Right forelimb (tissue), 1 donor: ENCODE results near the gene EFHC2.
"Not testable (repeated sequence)": the region's sequence is repeated elsewhere in the genome, so short reads cannot be mapped to it uniquely, and the experiment has no call there.

ENCODE experiments used
- DNase-seq: peaks from one replicate; pipeline ENCODE4 v3.0.0-alpha.2; 2018

EFHC2 gene

DNA sequence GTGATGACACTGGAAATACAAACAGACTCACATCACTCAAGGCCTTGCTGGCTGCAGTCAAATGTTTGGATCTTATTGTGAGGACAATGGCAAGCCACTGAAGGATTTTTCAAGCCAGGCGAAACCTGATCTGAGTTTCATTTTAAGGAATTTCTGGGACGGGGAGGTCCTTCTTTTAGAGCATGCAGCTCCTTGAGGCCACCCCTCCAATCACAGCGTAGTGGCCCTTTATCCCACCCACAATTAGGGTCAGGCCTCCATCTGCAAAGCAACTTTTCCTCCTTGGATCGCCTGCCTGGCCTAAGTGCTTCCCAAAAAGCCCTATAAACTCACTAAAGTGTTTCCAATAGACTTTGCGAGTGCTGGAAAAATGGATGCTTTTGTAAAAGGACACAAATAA, 115.5 kb downstream of the EFHC2 start:
- DNase-seq = no peak

DNA sequence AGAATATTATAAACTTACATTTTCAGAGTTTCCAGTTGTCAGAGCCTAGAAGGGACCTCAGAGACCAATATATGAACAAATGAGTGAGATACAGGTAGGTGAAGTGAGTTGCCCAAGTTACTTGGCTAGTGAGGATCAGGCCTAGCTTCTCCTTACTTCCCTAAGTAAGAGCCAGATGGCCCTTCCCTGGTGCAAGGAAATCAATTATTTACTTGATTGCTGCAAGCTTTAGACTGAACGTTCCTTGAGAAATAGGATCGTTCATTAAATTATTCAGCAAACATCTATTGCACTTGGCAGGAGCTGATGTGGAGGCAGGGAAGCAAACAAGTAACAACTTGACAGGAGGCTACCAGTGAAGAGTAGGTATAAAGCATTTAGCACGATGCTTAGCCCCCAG, 117.8 kb downstream of the EFHC2 start:
- DNase-seq = no peak

DNA sequence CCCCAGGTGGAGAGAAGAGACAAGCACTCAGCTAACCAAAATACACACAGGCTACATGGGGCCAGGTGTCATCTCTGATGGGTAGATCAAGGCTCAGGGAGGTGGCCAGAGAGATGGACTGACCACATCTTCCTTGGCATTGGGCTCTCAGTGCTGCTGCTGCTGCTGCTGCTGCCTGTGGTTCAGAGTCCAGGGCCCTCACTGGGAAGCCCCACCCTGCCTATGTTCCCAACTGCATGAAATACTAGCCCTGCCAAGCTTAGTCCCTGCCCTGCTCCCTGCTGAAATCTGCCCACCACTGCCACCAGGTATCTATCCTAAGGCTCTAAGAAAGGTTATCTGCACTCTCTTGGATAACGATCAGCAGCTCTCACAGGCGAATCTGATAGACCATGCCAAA, 118.7 kb downstream of the EFHC2 start:
- no peak for DNase-seq

DNA sequence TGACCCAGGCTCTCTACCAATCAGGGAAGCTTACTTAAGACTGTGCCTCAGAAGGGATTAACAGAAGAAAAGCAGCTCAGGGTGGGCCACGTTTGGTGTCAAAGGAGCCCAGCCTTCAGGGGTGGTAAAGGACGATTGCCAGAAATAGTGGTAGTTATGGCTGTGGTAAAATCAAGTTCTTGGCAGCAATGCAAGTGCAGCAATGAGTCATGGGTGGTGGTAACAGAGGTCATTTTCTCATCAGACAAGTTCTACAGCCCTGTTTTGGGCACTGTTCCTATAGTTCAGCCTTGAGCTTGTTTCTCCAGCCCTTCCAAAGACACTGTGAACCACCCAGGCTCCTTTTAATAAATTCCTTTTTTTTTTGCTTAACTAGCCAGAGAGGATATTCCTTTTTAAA, 120.3 kb downstream of the EFHC2 start:
- DNase-seq = no peak

DNA sequence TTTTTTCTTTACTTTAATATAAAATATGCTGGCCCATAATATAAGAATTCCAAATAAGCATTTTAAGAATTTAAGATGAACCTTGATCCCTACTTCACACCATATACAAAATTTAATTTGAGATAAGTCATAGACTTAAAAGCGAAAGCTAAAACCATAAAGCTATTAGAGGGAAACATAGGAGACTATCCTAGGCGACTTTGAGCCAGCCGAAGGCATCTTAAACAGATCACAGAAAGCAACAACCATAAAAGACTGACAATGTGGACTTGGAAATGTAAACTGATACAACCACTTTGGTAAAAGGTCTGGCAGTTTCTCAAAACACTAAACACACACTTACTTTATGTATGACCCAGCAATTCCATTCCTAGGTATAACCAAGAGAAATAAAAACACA, 125.0 kb downstream of the EFHC2 start:
- no peak for DNase-seq

DNA sequence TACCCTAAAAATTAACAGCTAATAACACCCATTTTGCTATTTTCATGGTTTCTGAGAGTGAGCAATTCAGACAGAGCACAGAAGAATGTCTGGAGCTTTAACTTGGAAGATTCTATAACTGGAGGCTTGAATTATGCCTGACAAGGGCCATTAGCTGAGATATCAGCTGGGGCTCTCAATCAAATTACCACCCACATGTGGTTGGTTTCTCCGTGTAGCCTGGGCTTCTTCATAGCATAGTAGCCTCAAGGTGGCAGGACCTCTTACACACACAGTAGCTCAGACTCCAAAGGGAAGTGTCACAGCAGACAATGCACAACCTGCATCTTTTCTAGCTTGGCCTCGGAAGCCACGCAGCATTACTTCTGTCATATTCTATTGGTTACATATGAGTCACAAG, 127.3 kb downstream of the EFHC2 start:
- no peak for DNase-seq

DNA sequence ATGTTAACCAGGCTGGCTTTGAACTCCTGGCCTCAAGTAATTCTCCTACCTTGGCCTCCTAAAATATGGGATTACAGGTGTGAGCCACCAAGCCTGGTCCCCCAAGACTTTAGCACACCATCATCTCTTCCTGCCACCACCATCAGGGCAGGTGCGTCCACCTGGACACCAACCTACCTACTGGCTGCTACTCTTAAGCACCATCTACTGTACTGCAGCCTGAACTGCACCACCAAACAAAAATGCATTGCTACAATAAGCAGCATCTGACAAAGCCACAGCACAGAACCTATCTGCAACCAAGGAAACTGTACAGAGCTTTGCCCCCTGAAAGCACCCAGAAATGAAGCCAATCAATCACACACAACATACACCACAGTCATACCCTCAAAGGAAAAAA, 139.7 kb downstream of the EFHC2 start:
- no peak for DNase-seq

DNA sequence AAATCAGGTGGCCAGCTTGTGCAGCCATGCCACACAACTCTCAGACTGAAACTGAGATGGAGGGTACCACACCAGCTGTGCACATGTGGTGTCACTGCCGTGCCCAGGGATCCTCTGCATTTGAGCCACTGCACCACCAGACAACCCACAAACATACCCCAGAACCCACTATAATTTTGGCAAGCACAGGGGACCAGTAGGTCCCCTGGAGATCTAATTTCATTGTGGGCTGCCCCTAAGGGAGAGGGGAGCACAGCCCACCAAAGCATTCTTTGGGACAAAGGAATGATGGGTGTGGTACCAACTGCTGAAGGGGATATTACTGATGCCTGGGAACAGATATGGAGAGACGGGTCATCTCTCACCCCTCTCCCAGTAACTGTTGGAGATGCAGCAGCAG, 140.9 kb downstream of the EFHC2 start:
- no peak for DNase-seq

DNA sequence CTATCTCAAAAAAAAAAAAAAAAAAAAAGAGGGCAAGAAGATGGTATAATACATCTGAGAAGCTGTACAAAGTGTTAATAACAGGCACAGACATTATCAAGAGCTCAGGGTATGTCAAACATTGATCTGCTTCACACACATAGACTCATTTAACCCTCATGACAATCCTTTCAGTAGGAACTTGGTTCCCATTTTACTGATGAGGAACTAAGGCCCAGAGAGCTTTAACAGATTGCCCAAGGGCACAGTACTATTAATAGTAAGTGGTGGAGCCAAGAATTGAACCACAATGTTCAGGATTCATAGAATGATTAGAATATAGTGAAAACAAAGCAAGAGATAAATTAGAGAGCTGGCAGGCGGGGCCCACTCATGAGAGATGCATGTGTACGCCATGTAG, 154.4 kb downstream of the EFHC2 start:
- no peak for DNase-seq

DNA sequence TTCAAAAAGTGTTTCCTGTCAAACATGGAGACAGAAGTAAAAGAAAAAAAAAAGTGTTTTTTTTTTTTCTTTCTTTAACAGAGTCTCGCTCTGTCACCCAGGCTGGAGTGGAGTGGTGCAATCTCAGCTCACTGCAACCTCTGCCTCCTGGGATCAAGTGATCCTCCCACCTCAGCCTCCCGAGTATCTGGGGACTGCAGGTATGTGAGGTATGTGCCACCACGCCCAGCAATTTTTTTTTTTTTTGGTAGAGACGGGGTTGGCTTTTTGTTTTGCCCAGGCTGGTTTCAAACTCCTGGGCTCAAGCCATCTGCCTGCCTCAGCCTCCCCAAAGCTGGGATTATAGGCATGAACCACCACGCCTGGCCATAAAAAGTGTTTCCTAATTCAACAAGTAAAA, 155.6 kb downstream of the EFHC2 start:
- DNase-seq = not testable (repeated sequence)

DNA sequence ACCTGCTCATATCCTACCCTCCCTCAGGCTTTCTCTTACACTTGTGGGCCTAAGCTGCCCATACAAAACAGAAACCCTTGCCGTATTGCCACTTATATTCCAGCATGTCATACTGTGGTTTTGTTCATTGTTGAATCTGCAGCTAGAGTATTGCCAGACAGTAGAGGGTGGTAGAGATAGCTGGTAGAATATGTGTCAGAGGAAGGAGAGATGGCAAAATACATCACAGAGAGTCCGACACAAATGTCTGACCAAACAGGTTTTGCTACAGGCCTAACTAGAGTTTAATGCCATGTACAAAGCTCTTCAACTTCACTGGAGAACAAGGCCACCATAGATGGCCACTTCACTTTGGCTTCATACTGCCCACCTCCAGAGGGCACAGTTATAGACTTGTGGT, 160.1 kb downstream of the EFHC2 start:
- DNase-seq = no peak

DNA sequence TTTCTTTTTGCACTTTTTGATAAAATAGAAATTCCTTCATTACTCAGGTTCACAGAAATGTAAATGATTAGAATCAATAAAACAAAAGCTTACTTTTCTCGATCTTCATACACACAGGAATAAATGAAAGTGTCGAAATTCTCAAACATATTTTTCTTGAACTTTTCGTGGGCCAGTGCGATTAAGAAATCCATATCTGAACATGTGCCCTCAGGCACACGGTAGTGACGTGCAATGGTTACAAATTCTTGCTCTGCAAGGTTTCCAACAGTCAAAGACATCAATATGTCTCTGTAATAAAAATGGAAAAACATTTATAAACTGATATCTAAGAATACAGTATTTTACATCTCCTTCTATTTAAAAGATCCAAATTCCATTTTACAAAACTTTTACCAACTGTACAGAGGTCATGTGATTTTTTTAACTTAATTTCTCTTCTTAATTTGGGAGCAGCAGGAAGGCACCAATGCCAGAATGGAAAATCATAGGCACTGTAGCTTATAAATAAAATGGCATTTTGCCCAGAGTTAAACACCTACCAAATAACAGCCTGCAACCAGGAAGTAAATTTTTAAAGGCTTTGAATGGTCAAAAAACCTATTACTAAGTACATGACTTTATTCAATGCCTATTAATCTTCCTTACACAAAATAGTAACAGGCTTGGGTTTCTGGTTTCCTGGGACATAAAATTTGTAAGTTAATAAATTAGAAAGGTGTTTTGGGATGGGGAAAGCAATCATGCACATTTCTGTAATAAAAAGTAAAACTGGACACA, 165.0 kb downstream of the EFHC2 start:
- no peak for DNase-seq

DNA sequence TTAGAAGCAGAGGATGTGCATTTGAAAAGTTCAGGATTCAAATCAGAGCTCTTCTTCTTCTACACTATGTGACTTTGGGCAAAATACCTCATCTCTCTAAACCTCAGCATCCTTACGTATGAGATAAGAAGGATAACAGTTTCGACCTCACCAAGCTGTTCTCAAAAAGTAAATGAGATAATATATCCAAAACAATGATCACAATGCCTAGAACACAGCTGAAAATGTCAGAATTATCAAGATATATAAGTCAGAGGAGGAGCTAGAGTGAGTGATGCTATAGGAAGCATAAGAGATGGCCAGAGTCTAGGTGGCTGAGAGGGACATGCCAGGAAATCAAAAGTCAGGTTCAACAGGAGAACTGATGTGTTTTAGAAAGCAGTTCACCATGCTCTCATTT, 168.0 kb downstream of the EFHC2 start:
- no peak for DNase-seq

DNA sequence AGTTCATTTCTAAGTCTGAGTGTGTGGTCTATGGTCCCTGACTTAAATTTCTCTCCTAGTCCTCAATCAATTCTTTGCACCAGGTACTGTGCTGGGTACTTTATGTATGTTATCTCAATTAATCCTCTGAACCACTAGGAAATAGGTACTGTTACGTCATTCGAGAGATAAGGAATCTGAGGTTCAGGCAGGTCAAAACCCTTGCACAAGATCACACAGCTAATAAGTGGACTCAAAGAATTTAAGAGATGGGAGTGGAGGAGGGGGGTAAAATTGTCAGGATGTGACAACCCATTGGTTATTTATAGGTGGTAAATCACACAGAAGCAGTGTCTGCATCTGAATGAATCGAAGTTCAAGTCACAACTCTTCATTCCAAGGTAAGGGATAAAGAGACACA, 169.4 kb downstream of the EFHC2 start:
- DNase-seq = no peak

DNA sequence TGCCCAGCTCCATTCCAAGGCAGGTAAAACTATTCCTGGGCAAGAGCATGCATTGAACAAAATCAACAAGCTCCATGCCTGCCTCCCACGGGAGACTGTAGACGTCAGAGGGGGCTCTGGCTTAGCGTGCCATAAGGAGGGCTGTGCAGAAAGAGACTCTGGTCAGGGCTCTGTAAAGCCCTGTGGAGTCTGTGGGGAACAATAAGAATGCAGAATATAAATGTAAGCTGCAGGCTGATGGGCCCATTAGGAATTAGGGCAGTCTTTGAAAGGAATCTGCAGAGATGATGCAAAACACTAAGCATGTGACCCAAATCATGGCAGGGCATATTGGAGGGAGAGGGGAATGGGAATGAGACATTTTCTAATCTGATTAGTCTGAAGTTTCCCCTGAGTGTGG, 170.3 kb downstream of the EFHC2 start:
- no peak for DNase-seq

DNA sequence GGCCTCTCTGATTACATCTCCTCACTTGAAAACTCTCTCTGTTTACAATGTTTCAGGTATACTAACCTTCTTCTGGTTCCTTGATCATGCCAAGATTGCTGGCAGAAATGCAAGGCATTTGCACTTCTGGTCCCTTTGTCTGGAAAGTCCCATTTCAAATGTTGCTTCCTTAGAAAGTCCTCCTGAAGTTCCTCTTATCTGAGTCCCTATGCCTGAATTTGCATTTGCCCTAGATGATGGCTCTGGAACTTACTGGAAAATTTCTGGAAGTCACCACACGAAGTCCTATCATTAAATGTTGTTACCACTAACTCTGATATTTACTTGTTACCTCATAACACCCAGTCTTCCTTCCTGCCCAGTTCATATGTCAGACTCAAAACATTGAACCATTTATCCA, 176.4 kb downstream of the EFHC2 start:
- no peak for DNase-seq

DNA sequence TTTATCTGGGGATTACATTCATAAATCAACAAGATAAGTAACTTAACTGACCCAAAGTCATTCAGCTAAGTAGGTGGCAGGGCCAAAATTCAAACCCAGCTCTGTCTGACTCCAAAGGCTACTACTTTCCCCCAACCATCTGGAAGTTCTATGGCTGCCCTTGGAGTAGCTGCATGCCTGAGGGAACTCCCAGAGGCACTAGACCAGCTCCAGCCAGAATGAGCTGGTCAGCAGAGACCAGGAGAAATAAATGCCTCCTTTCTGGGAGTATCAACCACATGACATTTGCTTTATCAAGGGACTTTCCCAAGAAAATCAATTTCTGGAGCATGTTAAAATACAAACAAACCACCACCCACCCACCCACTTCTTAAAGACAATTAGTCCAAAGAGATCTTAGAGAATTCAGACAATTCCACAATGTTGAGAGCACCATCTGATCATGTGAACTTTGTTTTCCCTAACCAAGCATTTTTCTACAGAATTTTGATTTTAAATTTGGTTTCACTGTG, 180.5 kb downstream of the EFHC2 start:
- DNase-seq = no peak

DNA sequence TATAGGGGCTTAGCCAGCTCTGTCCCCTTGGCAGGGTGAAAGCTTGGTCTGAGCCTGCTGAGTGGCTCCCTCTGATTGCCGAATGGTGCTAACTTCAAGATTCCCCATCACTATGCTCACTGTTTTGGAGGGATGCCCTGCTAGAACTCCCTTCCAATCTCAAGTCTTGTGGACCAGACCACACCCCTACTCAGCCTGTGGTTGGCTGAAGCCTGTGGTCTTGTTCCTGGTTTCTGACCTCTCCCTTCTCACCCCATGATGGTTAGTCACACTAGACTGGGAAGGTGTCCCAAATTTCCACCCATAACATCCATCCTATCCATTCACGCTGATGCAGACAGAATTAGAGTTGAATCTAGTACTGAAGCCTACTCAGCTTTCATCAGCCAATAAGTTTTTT, 185.6 kb downstream of the EFHC2 start:
- DNase-seq = no peak

DNA sequence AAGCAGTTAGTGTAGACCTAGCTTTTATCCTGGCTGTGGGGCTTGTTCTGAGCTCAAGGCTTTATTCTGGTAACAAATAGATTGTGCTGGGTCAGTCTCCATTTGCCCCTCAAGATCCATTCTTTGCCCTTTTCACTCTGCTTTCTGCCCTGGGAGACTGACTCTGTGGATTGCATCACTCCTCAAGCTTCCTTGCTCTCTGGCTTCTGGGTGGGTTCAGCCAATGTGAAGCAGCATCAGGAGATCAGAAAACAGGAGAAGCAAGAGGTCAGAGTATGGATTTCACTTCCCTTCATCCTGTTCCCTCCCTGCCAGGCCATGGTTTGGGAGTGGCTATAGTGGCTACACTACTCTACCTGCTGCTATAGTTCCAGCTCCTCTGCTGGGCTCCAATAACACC, 186.2 kb downstream of the EFHC2 start:
- no peak for DNase-seq

DNA sequence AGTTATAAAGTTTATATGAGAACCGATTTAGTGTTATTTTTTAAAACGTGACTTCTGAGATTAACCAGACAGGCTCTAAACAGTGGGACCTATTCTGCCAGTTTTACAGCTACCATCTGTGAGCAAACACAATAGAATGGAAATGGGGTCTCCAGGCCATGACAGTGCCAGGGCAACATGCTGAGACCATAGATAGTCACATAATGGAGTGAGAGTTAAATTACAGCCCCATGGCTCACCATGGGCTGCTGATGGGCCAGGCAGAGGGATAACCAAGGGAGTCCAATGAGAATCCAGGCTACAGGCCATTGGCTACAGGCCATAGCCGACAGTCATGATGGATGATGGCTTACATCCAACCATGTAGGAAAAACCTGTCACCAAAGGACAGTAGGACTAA, 186.7 kb downstream of the EFHC2 start:
- no peak for DNase-seq

DNA sequence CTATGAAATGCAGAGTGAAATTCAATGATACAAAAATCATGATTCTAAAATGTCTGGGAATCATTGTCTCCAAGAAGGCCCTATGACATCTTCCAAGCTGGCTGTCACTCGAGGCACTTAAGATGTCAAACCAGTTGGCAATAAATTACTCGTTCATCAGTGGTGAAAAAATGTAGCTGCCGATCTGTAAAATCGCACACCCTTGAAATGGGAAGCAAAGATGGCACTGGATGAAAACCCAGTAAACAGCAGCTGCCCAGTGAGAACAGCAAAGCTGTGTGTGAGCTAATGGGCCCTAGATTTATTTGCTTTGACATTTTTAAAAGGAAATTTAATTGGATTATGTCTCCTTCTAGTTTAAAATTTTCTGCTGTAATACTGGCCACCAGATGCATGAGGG, 188.3 kb downstream of the EFHC2 start:
- DNase-seq = no peak

DNA sequence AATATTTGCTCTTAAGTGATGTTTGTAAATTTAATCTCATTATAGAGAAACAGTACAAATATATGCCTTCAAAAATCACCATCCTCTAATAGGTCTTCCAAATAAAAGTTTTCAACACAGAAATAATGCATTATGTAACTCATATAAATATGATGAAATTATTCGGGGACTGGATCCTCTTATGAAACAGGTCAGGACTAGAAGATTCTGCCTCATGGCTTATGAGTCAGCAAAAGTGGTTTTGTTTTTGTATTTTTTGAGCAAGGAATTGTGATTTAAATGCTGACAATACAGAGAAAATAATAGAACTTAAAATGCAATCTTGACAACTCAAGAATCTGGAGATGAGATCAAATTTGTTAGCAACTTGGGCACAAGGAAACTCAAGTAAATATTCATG, 190.6 kb downstream of the EFHC2 start:
- no peak for DNase-seq

DNA sequence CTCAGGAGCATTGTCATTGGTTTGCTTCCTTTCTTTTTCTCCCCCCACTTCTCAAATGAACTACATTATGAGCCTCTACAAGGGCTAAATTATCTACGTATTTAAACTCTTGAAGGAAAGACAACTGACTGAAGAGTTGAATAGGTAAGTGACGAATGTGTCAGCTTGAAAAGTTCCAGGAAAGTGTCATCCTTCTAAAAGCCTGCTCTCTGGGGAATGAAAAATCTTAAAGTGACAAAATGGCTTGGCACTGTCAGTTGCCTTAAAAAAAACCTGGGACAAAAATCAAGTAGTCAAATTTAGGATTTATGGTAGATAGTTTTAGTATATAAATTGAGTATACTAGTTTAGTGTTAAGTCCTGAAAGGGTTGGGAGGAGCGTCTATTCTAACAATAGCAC, 196.3 kb downstream of the EFHC2 start:
- no peak for DNase-seq

DNA sequence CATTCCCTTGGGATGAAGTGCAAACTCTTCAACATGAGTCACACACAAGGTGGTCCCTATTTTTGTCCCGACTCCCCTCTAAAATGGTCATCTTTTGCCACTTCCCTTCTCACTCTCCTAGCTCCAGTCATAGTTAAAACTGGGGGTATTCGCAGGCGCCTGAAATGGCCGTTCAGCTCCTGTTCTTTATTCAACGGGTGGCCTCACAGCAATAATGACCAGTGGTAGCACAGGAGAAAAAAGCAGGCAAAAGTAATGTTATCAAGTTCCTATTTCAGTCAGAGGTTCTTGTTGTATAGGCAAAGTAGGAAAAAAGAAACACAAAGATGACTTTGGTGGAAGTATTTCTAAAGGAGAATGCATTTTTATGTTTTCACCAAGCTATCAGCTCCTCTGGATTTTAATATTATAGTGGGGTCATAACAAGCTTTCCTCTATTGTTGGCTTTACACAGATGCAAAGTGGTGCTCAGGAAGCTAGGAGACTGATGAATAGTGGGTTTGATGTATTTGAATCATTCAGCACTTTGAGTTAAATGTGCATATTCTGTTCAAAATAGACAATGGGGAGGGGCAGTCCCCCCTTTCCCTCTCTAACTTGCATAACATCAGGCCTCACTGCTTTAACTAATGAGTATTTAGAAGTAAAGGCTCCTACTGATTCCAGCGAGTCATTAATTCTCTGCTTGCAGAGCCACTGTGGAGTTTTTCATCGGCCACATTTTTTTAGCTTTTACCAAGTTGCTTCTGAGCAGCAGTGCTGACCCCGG, 199.1 kb downstream of the EFHC2 start:
- DNase-seq = no peak
